NB4 (cell line): Measurements from ENCODE around the gene HMCN2.

Experiments
- POLR2A ChIP-seq: IDR thresholded peaks from 2 replicates; pipeline ENCODE4 v1.6.1; 2011; ENCODE audit warnings: mild to moderate bottlenecking; ENCODE audit not compliant: insufficient read length; ENCODE audit errors: extremely low read depth
- TF ChIP-seq, protein P1 (sequence below): IDR thresholded peaks from one replicate; pipeline ENCODE4 v1.5.1; 2012; ENCODE audit warnings: low read depth, low read length
- TF ChIP-seq, protein P2 (sequence below): IDR thresholded peaks from 2 replicates; pipeline ENCODE4 v1.6.1; 2011; ENCODE audit warnings: low read depth, low read length

DNA sequence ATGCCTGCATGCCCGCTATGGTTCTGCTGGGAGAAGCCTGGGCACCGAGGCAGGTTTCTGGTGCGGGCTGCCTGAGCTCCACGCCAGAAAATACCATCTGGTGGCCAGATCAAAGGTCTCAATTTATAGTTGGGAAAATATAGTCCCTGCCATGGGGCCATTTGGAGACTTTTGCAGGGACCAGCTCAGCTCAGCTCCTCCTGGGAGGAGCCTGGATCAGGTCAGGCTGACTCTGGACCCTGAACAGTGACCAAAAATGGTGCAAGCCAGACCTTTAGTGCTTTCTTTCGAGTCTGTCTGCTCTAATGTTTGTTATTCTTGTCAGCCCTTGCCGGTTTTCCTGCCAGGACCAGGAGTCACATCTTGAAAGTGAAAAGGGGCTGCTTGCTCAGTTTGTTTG lies 31.8 kb downstream of the HMCN2 start:
- TF ChIP-seq, protein P1, sequence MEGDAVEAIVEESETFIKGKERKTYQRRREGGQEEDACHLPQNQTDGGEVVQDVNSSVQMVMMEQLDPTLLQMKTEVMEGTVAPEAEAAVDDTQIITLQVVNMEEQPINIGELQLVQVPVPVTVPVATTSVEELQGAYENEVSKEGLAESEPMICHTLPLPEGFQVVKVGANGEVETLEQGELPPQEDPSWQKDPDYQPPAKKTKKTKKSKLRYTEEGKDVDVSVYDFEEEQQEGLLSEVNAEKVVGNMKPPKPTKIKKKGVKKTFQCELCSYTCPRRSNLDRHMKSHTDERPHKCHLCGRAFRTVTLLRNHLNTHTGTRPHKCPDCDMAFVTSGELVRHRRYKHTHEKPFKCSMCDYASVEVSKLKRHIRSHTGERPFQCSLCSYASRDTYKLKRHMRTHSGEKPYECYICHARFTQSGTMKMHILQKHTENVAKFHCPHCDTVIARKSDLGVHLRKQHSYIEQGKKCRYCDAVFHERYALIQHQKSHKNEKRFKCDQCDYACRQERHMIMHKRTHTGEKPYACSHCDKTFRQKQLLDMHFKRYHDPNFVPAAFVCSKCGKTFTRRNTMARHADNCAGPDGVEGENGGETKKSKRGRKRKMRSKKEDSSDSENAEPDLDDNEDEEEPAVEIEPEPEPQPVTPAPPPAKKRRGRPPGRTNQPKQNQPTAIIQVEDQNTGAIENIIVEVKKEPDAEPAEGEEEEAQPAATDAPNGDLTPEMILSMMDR = no peak
- no peak for TF ChIP-seq POLR2A
- TF ChIP-seq, protein P2, sequence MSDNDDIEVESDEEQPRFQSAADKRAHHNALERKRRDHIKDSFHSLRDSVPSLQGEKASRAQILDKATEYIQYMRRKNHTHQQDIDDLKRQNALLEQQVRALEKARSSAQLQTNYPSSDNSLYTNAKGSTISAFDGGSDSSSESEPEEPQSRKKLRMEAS = no peak
